Immature natural killer cell (primary cell): ENCODE measurements around the gene CST9. TPM values are rescaled to one million over a fixed set of nuclear protein-coding genes. Genes with fewer than 3 reads are reported as not detected.
A peak's percentile ranks its signal among the peaks of the same experiment; 100 is the strongest.
"Not testable (repeated sequence)": the region's sequence is repeated elsewhere in the genome, so short reads cannot be mapped to it uniquely, and the experiment has no call there.

Experiments used
- DNase-seq, 3 donors: peaks; one replicate each; pipeline ENCODE4 v3.0.0; 2022; ENCODE audit warnings: mixed read lengths in 1 of 3
- H3K27ac Mint-ChIP-seq, 6 donors: one replicate each; pipeline ENCODE4 v1.8.0; 2020; ENCODE audit warnings: mixed read lengths in 6 of 6, mild to moderate bottlenecking in 5 of 6, inconsistent platforms in 4 of 6, moderate library complexity in 3 of 6
- H3K27me3 Mint-ChIP-seq, 3 donors: one replicate each; pipeline ENCODE4 v1.8.0; 2020 to 2021; ENCODE audit warnings: low read depth in 3 of 3, mild to moderate bottlenecking in 3 of 3, mixed read lengths in 3 of 3, moderate library complexity in 3 of 3, inconsistent platforms in 1 of 3
- H3K36me3 Mint-ChIP-seq, 3 donors: one replicate each; pipeline ENCODE4 v1.8.0; 2020; ENCODE audit warnings: mixed read lengths in 3 of 3, inconsistent platforms in 2 of 3, mild to moderate bottlenecking in 2 of 3
- H3K4me1 Mint-ChIP-seq, 2 donors: one replicate each; pipeline ENCODE4 v1.8.0; 2020; ENCODE audit warnings: inconsistent platforms in 2 of 2, mild to moderate bottlenecking in 2 of 2, mixed read lengths in 2 of 2, moderate library complexity in 1 of 2
- H3K4me3 Mint-ChIP-seq, 5 donors: one replicate each; pipeline ENCODE4 v1.8.0; 2020; ENCODE audit warnings: mild to moderate bottlenecking in 5 of 5, mixed read lengths in 5 of 5, inconsistent platforms in 3 of 5, moderate library complexity in 3 of 5
- H3K9me3 Mint-ChIP-seq, 6 donors: one replicate each; pipeline ENCODE4 v1.8.0; 2020; ENCODE audit warnings: mild to moderate bottlenecking in 6 of 6, mixed read lengths in 6 of 6, inconsistent platforms in 4 of 6, moderate library complexity in 3 of 6
- polyA plus RNA-seq, 3 donors: library from polyadenylated mRNA; unstranded; fragments of 300-500 nt; fragmentation: Illumina TruSeq; gene quantifications; one replicate each; pipeline ENCODE4 v1.2.3, GENCODE V29; 2021

Gene CST9
- polyA plus RNA-seq, 3 donors from 2014 or later, result not detected

- Mint-ChIP-seq H3K36me3 (no peaks in the 10 kb centered on the region), H3K4me1 (peaks cover under 1 to 1% of the 10 kb centered on the region in 2 donors), H3K27ac (no peak overlapping the region), H3K27me3 (peaks cover 0 to 9% (median 4%) of the 10 kb centered on the region in 3 donors), H3K4me3 (no peak overlapping the region), H3K9me3 (no peaks in the 10 kb centered on the region)
- no peak for DNase-seq
Observed at GRCh38 chr20:23641936-23642751, 36.4 kb upstream of the CST9 start.

DNA sequence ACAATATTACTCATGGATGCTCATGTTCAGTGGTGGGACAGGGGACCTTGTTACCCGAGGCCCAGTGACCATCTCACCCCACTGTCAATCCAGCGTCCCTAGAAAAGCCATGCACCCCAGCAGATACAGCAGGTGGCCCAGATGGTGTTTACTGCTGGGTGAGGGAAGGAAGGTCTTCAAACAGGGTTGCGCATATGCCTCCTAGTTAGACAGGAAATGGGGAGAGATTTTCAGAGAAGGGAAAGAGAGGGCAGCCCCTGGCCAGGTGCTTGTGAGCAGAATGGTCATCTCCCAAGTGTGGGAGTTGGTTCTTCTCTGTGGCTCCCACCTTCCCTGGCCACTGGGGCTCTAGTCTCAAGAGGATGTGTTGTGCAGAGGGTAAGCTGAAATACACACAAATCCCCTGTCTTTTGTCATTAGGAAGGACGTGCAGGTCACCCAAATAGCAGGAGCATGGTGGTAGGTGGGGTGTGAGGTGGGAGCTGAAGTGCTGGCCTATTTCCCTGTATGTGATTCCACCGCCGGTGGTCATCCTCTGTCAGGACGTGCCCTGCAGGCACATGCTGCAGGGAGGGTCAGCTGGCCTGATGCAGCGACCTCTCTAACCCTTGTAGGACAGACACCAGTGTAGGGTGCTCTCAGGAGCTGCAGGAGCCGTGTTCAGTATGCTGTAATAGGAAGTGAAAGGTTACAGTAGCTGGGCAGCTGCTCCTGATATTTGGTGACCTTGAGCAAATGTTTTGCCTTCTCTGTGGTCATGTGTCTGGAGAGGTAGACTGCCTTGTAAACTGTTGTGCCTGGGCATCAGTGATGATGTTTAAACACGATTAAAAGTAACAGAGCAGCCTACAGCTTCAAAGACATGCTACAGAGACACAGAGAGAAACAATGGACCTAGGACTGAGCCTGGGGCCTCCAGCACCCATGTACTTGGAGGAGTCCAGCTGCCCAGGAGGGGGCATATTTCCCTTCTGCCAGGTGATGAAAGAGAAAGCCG is 35.3 kb upstream of the CST9 start:
- no peaks in the 10 kb centered on the region for H3K9me3 Mint-ChIP-seq
- no peak overlapping the region for H3K4me3 Mint-ChIP-seq
- H3K4me1 Mint-ChIP-seq, result peaks cover 10 to 11% of the 10 kb centered on the region in 2 donors
- no peaks in the 10 kb centered on the region for H3K36me3 Mint-ChIP-seq
- no peak overlapping the region for H3K27ac Mint-ChIP-seq
- H3K27me3 Mint-ChIP-seq, result peaks cover 0 to 9% (median 2%) of the 10 kb centered on the region in 3 donors
- DNase-seq, result no peak

DNA sequence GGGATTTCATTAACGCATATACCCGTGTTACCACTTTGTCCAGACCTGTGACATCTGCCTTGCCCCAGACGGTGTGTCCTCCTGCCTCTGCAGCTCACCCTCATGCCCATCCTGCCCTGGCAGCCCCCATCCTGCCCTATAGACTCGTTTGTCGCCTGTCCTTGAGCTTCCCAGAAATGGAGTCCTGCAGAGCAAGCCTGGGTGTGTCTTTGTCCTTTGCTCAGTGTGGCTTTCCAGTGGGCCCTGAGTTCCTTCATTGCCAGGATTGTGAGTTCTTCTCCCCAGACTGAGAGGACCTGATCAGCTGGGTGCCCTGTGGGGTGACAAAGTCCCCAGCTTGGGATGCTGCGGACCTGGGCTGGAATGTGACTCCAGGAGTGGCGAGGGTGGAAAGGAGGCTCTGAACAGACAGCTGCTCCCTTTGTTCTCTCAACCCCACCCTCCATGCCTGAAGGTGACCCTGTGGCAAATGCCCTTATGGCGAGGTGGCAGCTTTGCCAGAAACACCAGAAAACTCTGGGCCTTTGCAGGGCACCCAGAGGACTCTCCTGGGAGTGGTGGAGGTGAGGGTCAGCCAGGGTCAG is 34.4 kb upstream of the CST9 start:
- Mint-ChIP-seq H3K27me3 (peaks cover 0 to 6% (median 2%) of the 10 kb centered on the region in 3 donors), H3K4me1 (peaks cover 10 to 11% of the 10 kb centered on the region in 2 donors), H3K36me3 (no peaks in the 10 kb centered on the region), H3K9me3 (no peaks in the 10 kb centered on the region), H3K27ac (no peak overlapping the region), H3K4me3 (peak overlapping the region in 3 of 5 donors; percentile 25 to 53 (median 36))
- no peak for DNase-seq

- Mint-ChIP-seq H3K36me3 (no peaks in the 10 kb centered on the region), H3K4me3 (peak overlapping the region in 4 of 5 donors; percentile 35 to 65 (median 48)), H3K27ac (no peak overlapping the region), H3K4me1 (peaks cover 10 to 11% of the 10 kb centered on the region in 2 donors), H3K27me3 (peaks cover 0 to 6% (median 2%) of the 10 kb centered on the region in 3 donors), H3K9me3 (no peaks in the 10 kb centered on the region)
- DNase-seq, result no peak
Observed at GRCh38 chr20:23639490-23639958, 33.8 kb upstream of the CST9 start.

DNA sequence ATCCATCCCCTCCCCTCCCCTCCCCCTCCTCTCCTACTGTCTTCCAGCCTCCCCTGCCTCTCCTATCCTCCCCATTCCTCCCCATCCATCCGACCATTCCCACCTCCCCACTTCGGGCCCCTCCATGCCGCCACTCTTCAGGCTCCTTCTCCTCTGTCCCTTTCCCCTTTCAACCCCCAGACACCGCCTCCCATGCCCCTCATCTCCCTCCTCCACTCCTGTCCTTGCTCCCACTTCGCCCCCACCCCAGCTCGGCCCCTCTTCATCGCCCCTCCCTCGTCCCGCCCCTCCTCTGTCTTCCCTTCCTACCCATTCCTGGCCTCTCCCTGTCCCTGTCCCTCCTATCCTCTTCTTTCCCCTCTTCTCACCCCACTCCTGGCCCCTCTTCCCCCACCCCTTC is 32.6 kb upstream of the CST9 start:
- H3K27me3 Mint-ChIP-seq, result peaks cover 0 to 6% (median 2%) of the 10 kb centered on the region in 3 donors
- H3K4me1 Mint-ChIP-seq, result peaks cover 10 to 11% of the 10 kb centered on the region in 2 donors
- no peaks in the 10 kb centered on the region for H3K36me3 Mint-ChIP-seq
- H3K9me3 Mint-ChIP-seq, result no peaks in the 10 kb centered on the region
- DNase-seq, result no peak
- no peak overlapping the region for H3K27ac Mint-ChIP-seq
- no peak overlapping the region for H3K4me3 Mint-ChIP-seq

DNA sequence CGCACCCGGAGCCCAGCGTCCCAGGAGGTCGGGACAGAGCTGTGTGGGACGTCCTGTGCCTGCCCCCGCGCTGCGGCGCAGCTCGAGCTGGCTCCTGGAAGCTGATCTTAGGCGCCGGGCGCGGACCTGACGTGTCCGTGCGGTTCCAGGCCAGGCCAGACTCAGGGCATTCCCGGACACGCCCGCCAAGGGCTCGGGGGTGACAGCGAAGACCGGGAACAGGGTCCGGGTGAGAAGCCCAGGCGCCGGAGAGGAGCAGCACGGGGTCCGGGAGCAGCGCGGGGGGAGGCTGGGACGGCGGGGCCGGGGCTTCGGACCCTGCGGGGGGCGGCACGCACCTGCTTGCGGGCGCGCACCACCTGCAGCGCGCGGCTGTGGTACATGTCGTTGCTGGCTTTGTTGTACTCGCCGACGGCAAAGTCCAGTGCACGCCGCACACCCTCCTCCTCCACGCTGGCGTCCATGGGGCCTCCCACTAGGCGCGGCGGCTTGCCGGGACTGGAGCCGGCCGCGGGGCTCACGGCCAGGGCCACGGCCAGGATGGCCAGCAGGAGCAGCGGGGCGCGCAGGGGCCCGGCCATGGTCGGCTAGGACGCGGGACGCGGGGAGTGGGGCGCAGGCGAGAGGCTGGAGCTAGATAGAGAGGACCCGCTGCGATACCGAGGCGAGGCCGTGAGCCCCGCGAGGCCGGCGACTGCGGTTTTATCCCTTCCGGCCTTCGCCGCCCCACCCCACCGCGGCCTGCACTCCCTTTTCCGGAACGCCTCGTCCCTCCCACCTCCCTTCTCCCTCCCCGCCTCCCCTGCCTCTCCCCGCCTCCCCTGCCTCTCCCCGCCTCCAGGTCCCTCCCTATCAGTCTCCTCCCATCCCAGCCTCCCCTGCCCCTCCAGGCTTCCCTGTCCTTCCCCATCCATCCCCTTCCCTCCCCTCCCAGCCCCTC is 31.8 kb upstream of the CST9 start, which contains the start of gene CST3:
CST3 (minus strand) TSS at position 674 of the 940 bp plus-strand sequence; CDS start at position 581, 93 bp downstream.
- Mint-ChIP-seq H3K36me3 (no peaks in the 10 kb centered on the region), H3K27me3 (peaks cover 0 to 6% (median 2%) of the 10 kb centered on the region in 3 donors), H3K4me1 (peaks cover 10 to 11% of the 10 kb centered on the region in 2 donors), H3K27ac (peak within 1 kb of the TSS in 5 of 6 donors; percentile 18 to 83 (median 62)), H3K9me3 (peaks cover 0 to 1% (median 0%) of the 10 kb centered on the region in 6 donors), H3K4me3 (peak within 1 kb of the TSS; percentile 82 to 94 (median 88))
- DNase-seq, result peak in 2 of 3 donors; percentile 6 to 16

GRCh38 chr20:23636908-23637281 is 31.2 kb upstream of the CST9 start:
- Mint-ChIP-seq H3K4me3 (peak overlapping the region; percentile 82 to 94 (median 88)), H3K4me1 (peaks cover 10 to 11% of the 10 kb centered on the region in 2 donors), H3K27ac (peak overlapping the region in 5 of 6 donors; percentile 18 to 83 (median 62))

DNA sequence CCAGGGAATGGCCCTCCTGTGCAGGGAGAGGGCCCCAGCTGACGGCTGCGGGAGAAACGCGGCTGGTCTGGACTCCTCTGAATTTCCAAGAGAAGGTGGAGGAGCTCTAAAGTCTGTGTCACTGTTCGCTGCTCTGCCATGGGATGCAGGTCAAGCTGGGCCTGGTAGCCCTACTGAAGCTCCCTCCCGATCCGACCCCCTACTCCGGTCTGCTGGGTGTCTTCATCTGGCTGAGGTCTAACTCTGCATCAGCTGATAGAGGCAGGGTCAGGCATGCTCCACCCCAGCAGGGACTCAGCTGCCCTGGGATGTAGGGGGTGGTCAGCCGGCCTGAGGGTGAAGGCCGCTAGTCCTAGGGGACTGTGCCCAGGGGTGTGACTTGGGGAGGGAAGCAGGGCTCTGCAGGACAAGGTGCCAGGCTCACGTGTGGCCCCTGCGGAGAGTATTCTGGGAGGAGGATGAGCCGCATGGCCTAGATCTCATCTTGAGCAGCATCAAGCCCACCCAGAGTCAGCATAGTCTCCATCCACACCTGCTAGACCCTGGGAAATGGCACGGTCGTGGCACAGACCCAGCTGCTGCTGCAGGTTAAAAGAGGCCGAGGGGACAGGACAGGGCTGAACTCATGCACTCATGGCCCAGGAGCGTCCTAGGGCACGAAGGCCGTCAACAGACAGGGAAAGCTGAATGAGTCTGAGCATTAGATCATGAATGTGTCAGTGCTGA is 30.6 kb upstream of the CST9 start:
- H3K27me3 Mint-ChIP-seq, result peaks cover 0 to 6% (median 2%) of the 10 kb centered on the region in 3 donors
- peak overlapping the region in 2 of 6 donors; percentile 38 to 75 for H3K27ac Mint-ChIP-seq

More at GRCh38 chr20:23636908-23637281, 31.2 kb upstream of the CST9 start:
- H3K36me3 Mint-ChIP-seq, result no peaks in the 10 kb centered on the region
- peaks cover 0 to 6% (median 2%) of the 10 kb centered on the region in 3 donors for H3K27me3 Mint-ChIP-seq
- DNase-seq, result no peak
- H3K9me3 Mint-ChIP-seq, result peaks cover 0 to 1% (median 0%) of the 10 kb centered on the region in 6 donors

DNA sequence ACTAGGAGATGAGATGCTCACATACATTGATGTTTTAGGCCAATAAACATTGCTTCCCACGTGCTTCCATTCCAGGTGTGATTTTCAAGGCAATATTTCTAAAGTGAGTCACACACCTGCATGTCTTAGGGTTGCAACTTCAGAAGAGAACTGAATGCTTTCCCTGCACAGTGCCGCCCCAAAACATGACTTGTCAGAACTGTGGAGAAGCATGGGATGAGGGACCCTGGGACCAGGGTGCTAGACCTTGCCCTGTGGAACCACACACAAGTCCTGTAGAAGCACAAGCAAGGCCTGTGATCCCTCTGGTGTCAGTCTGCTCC is 30.0 kb upstream of the CST9 start:
- Mint-ChIP-seq H3K4me1 (peaks cover 10 to 11% of the 10 kb centered on the region in 2 donors), H3K4me3 (peak overlapping the region in 2 of 5 donors; percentile 57 to 67)
- not testable (repeated sequence) for H3K36me3 Mint-ChIP-seq, DNase-seq, H3K27me3 Mint-ChIP-seq, H3K27ac Mint-ChIP-seq, H3K9me3 Mint-ChIP-seq

More for the DNA sequence above, 30.6 kb upstream of the CST9 start:
- H3K36me3 Mint-ChIP-seq, result no peaks in the 10 kb centered on the region
- DNase-seq, result no peak
- peaks cover 0 to 1% (median 0%) of the 10 kb centered on the region in 6 donors for H3K9me3 Mint-ChIP-seq
- peaks cover 10 to 11% of the 10 kb centered on the region in 2 donors for H3K4me1 Mint-ChIP-seq
- H3K4me3 Mint-ChIP-seq, result peak overlapping the region; percentile 82 to 94 (median 88)

DNA sequence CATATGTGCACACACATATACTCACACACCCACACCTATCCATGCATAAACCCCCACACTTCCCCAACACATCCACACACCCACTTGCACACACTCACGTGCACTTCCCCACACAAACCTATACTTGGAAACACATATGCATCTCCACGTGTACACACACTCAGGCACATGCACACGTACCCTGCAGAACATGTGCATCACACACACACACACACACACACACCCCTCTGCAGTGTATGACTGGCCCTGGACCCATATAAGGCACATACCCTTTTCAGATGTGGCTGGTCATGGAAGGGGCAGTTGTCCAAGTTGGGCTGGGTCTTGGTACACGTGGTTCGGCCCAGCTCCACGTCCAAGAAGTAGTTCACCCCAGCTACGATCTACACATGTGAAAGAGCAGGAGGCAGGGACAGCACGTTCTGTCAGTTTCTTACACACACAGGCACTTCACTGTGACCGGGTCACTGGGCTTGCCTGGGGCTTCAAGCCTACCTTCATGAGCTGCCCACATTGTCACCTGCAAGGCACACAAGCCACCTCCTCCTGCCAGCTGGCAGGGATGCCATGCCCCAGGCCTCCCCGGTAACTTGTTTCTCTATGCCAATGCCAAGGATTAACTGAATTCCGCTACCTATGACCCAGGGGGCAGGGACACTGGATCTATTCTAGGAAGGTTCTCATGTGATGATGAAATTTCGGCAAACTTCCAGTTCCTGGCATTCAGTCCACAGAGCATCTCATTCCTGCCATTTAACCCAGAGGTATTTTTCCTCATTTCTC is 29.5 kb upstream of the CST9 start:
- no peak for DNase-seq
- H3K27me3 Mint-ChIP-seq, result peaks cover 0 to 6% (median 2%) of the 10 kb centered on the region in 3 donors
- H3K27ac Mint-ChIP-seq, result no peak overlapping the region
- H3K4me1 Mint-ChIP-seq, result peaks cover 10 to 11% of the 10 kb centered on the region in 2 donors
- peaks cover 0 to 1% (median 0%) of the 10 kb centered on the region in 6 donors for H3K9me3 Mint-ChIP-seq
- no peak overlapping the region for H3K4me3 Mint-ChIP-seq
- H3K36me3 Mint-ChIP-seq, result no peaks in the 10 kb centered on the region

DNA sequence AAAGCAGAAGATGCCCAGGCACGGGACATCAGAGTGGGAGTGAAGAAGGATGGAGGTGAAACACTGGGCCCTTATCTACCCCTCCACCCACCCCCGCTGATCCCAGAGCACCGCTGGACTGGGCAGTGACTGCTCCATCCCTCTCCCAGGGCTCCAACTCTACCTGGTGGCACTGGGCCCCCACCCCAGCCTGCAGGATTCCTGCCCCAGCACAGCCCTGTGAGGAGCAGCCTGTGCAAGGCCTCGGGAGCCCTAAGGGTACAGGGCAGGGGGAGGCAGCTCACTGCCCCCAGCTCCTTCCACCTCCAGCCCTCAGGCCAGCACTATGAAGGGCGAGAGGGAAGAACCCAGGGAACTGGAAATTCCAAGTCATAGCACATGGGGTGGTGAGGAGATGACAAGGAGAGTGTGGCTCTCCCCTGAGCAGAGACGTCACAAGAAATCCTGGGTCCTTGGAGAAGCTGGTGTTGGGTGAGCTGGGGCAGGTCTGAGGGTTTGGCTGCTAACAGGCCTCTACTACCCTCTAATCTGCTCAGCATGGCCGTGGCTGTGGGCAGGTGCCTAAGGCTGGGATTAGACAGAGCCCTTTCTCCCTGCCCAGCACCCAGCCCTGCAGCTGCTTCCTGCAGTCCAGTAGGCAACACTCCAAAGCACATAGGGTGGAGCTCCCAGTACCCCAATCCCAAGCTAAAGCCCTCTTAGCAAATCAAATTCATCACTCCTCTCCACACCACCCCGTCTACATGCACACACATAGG is 28.5 kb upstream of the CST9 start:
- no peak overlapping the region for H3K27ac Mint-ChIP-seq
- no peaks in the 10 kb centered on the region for H3K36me3 Mint-ChIP-seq
- H3K9me3 Mint-ChIP-seq, result peaks cover 0 to 1% (median 0%) of the 10 kb centered on the region in 6 donors
- H3K27me3 Mint-ChIP-seq, result peaks cover under 1 to 3% (median 2%) of the 10 kb centered on the region in 3 donors
- peaks cover 10 to 11% of the 10 kb centered on the region in 2 donors for H3K4me1 Mint-ChIP-seq
- H3K4me3 Mint-ChIP-seq, result no peak overlapping the region
- no peak for DNase-seq
